ENCODE measurements around the gene LRIG1.

Gene LRIG1

GRCh38 chr3:66489115-66489514 is 11.7 kb downstream of the LRIG1 start:
- ATAC-seq = no peak
- no peak for TF ChIP-seq TCF4 (CRISPR knock-in tag; IDR thresholded peaks at IDR 0.05; ENCODE audit: borderline replicate concordance)
- no peak for TF ChIP-seq ESRRG (CRISPR knock-in tag; IDR thresholded peaks at IDR 0.05)
- TF ChIP-seq, protein P1, sequence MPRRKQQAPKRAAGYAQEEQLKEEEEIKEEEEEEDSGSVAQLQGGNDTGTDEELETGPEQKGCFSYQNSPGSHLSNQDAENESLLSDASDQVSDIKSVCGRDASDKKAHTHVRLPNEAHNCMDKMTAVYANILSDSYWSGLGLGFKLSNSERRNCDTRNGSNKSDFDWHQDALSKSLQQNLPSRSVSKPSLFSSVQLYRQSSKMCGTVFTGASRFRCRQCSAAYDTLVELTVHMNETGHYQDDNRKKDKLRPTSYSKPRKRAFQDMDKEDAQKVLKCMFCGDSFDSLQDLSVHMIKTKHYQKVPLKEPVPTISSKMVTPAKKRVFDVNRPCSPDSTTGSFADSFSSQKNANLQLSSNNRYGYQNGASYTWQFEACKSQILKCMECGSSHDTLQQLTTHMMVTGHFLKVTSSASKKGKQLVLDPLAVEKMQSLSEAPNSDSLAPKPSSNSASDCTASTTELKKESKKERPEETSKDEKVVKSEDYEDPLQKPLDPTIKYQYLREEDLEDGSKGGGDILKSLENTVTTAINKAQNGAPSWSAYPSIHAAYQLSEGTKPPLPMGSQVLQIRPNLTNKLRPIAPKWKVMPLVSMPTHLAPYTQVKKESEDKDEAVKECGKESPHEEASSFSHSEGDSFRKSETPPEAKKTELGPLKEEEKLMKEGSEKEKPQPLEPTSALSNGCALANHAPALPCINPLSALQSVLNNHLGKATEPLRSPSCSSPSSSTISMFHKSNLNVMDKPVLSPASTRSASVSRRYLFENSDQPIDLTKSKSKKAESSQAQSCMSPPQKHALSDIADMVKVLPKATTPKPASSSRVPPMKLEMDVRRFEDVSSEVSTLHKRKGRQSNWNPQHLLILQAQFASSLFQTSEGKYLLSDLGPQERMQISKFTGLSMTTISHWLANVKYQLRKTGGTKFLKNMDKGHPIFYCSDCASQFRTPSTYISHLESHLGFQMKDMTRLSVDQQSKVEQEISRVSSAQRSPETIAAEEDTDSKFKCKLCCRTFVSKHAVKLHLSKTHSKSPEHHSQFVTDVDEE (CRISPR knock-in tag; IDR thresholded peaks at IDR 0.05) = no peak
- TF ChIP-seq CSDC2 (CRISPR knock-in tag; IDR thresholded peaks at IDR 0.05) = no peak
- TF ChIP-seq, protein P2, sequence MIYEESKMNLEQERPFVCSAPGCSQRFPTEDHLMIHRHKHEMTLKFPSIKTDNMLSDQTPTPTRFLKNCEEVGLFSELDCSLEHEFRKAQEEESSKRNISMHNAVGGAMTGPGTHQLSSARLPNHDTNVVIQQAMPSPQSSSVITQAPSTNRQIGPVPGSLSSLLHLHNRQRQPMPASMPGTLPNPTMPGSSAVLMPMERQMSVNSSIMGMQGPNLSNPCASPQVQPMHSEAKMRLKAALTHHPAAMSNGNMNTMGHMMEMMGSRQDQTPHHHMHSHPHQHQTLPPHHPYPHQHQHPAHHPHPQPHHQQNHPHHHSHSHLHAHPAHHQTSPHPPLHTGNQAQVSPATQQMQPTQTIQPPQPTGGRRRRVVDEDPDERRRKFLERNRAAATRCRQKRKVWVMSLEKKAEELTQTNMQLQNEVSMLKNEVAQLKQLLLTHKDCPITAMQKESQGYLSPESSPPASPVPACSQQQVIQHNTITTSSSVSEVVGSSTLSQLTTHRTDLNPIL (CRISPR knock-in tag; IDR thresholded peaks at IDR 0.05; ENCODE audit: low read depth) = no peak
- TF ChIP-seq, protein P3, sequence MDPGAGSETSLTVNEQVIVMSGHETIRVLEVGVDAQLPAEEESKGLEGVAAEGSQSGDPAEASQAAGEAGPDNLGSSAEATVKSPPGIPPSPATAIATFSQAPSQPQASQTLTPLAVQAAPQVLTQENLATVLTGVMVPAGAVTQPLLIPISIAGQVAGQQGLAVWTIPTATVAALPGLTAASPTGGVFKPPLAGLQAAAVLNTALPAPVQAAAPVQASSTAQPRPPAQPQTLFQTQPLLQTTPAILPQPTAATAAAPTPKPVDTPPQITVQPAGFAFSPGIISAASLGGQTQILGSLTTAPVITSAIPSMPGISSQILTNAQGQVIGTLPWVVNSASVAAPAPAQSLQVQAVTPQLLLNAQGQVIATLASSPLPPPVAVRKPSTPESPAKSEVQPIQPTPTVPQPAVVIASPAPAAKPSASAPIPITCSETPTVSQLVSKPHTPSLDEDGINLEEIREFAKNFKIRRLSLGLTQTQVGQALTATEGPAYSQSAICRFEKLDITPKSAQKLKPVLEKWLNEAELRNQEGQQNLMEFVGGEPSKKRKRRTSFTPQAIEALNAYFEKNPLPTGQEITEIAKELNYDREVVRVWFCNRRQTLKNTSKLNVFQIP (CRISPR knock-in tag; IDR thresholded peaks at IDR 0.05; ENCODE audit: borderline replicate concordance, low read depth) = no peak
- no peak for TF ChIP-seq ZFP3 (CRISPR knock-in tag; IDR thresholded peaks at IDR 0.05)
- TF ChIP-seq PPARA (CRISPR knock-in tag; IDR thresholded peaks at IDR 0.05; ENCODE audit: borderline replicate concordance) = no peak
- no peak for TF ChIP-seq ZFP30 (CRISPR knock-in tag; IDR thresholded peaks at IDR 0.05)
- TF ChIP-seq ZNF565 (CRISPR knock-in tag; conservative IDR thresholded peaks at IDR 0.05; ENCODE audit: low read depth) = no peak
- TF ChIP-seq ZNF8 (CRISPR knock-in tag; IDR thresholded peaks at IDR 0.05) = no peak
- TF ChIP-seq BACH2 (CRISPR knock-in tag; IDR thresholded peaks at IDR 0.05; ENCODE audit: borderline replicate concordance) = no peak

- ATAC-seq = no peak
- TF ChIP-seq ESRRG (CRISPR knock-in tag; IDR thresholded peaks at IDR 0.05) (no peak), ISL1 (CRISPR knock-in tag; IDR thresholded peaks at IDR 0.05) (no peak), SNAI2 (CRISPR knock-in tag; IDR thresholded peaks at IDR 0.05) (no peak), ZC3H10 (CRISPR knock-in tag; IDR thresholded peaks at IDR 0.05) (no peak), ZNF70 (CRISPR knock-in tag; IDR thresholded peaks at IDR 0.05) (no peak), ARNTL (CRISPR knock-in tag; IDR thresholded peaks at IDR 0.05; ENCODE audit: borderline replicate concordance, low read depth) (no peak), RARB (CRISPR knock-in tag; IDR thresholded peaks at IDR 0.05) (no peak)
Measured at GRCh38 chr3:66488492-66488891, 12.3 kb downstream of the LRIG1 start.

DNA sequence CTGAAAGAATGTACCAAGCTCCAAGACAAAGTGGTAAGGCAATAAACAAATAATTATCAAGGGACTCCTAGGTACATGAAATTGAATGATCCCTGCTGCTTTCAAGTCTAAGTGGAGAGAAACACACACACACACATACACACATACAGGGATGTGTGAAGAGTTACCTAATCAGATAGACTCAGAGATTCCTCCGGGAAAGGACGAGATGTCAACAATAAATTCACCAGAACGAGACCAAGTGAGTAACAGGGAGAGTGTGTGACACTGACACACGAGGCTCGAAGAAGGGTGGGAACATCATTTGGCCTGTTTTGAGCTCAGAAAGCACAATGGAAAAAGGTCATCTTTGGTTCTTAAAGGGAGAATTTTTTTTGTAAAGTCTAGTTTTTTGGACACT is 13.4 kb downstream of the LRIG1 start:
- no peak for ATAC-seq
- TF ChIP-seq, protein P3 (CRISPR knock-in tag; IDR thresholded peaks at IDR 0.05; ENCODE audit: borderline replicate concordance, low read depth) = no peak
- TF ChIP-seq ZFP30 (CRISPR knock-in tag; IDR thresholded peaks at IDR 0.05) = no peak
- no peak for TF ChIP-seq ZNF70 (CRISPR knock-in tag; IDR thresholded peaks at IDR 0.05)
- no peak for TF ChIP-seq CSRNP3 (CRISPR knock-in tag; IDR thresholded peaks at IDR 0.05)
- TF ChIP-seq TOX (CRISPR knock-in tag; IDR thresholded peaks at IDR 0.05; ENCODE audit: borderline replicate concordance) = no peak
- TF ChIP-seq TCF4 (CRISPR knock-in tag; IDR thresholded peaks at IDR 0.05; ENCODE audit: borderline replicate concordance) = no peak
- TF ChIP-seq ESRRG (CRISPR knock-in tag; IDR thresholded peaks at IDR 0.05) = no peak
- no peak for TF ChIP-seq BACH2 (CRISPR knock-in tag; IDR thresholded peaks at IDR 0.05; ENCODE audit: borderline replicate concordance)
- TF ChIP-seq PPARA (CRISPR knock-in tag; IDR thresholded peaks at IDR 0.05; ENCODE audit: borderline replicate concordance) = no peak
- TF ChIP-seq CSDC2 (CRISPR knock-in tag; IDR thresholded peaks at IDR 0.05) = no peak
- TF ChIP-seq ISL1 (CRISPR knock-in tag; IDR thresholded peaks at IDR 0.05) = no peak
